Measurements from ENCODE around the gene ARHGAP6.
"Not testable (repeated sequence)": the region's sequence is repeated elsewhere in the genome, so short reads cannot be mapped to it uniquely, and the experiment has no call there.

The ARHGAP6 gene

DNA sequence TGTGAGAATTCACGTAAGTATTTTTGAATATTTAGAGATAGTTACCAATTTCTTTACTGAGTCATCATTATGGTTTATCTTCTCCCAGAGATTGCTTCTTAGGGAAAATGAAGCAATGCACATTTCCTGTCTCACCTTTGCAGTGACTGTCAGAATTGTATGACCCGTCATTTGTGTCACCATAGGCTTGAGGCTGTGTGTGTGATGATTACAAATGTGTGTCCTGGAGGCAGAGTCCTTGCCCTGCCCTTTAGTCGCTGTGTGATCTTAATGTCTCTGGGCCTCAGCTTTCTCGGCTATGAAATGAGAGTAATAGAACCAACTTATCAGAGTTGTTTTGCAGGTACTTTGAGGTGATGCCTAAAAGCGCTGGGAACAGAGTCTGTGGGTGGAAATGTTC lies 540.7 kb downstream of the ARHGAP6 start:
- no peak for DNase-seq (ENCODE audit: low read depth)
- no peak overlapping the region for H3K4me3 ChIP-seq (ENCODE audit: low read length)
- TF ChIP-seq, protein P1, sequence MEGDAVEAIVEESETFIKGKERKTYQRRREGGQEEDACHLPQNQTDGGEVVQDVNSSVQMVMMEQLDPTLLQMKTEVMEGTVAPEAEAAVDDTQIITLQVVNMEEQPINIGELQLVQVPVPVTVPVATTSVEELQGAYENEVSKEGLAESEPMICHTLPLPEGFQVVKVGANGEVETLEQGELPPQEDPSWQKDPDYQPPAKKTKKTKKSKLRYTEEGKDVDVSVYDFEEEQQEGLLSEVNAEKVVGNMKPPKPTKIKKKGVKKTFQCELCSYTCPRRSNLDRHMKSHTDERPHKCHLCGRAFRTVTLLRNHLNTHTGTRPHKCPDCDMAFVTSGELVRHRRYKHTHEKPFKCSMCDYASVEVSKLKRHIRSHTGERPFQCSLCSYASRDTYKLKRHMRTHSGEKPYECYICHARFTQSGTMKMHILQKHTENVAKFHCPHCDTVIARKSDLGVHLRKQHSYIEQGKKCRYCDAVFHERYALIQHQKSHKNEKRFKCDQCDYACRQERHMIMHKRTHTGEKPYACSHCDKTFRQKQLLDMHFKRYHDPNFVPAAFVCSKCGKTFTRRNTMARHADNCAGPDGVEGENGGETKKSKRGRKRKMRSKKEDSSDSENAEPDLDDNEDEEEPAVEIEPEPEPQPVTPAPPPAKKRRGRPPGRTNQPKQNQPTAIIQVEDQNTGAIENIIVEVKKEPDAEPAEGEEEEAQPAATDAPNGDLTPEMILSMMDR (conservative IDR thresholded peaks at IDR 0.05; ENCODE audit: low read depth, low read length), result no peak

DNA sequence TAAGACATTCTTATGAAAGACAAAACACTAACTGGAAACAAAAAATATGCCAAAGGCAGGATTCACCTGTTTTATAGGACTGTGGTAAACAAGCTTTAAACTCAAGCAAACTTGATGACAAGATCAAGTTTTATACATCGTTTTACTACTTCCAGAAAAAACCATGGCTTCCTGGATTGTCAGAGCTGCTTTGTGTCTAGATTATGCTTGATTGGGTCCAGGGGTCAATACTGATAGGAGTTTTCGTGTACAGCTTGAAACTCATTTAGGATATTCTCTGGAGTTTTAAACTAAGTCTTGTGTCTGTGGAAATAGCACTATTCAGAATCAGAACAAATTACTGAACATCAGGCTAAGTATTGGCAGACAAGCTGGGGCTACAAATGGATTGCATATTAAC lies 541.6 kb downstream of the ARHGAP6 start:
- no peak for DNase-seq (ENCODE audit: low read depth)
- no peak overlapping the region for H3K4me3 ChIP-seq (ENCODE audit: low read length)
- TF ChIP-seq, protein P1 (conservative IDR thresholded peaks at IDR 0.05; ENCODE audit: low read depth, low read length), result no peak

DNA sequence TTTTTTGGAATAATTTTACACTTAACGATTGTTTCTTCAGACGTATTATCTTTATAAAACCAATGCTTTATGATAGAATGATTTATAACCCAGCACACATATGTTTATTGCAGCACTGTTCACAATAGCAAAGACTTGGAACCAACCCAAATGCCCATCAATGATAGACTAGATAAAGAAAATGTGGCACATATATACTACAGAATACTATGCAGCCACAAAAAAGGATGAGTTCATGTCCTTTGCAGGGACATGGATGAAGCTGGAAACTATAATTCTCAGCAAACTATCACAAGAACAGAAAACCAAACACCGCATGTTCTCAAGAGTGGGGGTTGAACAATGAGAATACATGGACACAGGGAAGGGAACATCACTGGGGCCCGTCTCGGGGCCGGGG lies 542.6 kb downstream of the ARHGAP6 start:
- not testable (repeated sequence) for H3K4me3 ChIP-seq (ENCODE audit: low read length); DNase-seq (ENCODE audit: low read depth)

DNA sequence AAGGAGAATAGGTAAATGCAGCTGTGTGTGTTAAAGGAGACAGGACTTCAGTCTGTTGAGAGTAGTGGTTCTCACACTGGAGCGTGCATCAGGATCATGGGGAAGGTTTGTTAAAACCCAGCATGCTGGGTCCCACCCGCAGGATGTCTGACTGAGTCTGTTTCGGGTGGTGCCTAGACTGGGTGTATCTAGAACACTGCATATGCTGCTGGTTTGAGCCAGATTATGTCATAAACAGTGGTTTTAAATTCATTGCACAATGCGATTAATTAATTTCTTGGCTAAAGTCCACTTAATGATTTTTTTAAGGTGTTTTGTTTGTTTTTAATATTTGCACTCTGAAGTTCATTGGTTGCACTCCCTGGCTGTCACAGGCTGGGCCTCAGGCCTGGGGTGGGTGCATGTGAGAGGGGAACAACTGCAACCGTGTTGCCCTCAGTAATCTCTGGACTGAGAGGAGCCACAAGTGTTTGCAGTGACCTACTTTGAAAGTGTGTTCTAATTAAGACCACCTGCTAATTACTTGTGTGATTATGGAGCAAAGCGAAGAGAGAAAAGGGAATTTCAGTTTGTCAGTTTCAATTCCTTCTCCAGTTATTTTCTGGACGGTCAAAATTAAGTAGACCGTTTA lies 546.3 kb downstream of the ARHGAP6 start:
- DNase-seq (ENCODE audit: low read depth), result no peak
- no peak overlapping the region for H3K4me3 ChIP-seq (ENCODE audit: low read length)
- TF ChIP-seq, protein P1 (conservative IDR thresholded peaks at IDR 0.05; ENCODE audit: low read depth, low read length), result no peak

DNA sequence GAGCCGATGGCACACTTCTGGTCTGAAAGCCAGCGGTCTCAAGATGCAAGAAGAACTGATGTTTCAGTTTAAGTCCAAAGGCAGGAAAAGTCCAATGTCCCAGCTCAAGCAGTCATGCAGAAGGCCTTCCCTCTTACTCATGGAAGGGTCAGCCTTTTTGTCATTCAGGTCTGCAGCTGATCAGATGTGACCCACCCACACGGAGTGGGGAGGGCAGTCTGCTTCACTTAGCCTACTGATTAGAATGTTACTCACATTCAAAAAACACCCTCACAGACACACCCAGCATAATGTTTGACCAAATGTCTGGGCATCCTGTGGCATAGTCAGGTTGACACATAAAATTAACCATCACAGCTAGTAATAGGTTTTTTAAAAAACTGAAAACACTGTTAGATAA lies 548.0 kb downstream of the ARHGAP6 start:
- TF ChIP-seq, protein P1 (conservative IDR thresholded peaks at IDR 0.05; ENCODE audit: low read depth, low read length), result no peak
- no peak for DNase-seq (ENCODE audit: low read depth)
- no peak overlapping the region for H3K4me3 ChIP-seq (ENCODE audit: low read length)

DNA sequence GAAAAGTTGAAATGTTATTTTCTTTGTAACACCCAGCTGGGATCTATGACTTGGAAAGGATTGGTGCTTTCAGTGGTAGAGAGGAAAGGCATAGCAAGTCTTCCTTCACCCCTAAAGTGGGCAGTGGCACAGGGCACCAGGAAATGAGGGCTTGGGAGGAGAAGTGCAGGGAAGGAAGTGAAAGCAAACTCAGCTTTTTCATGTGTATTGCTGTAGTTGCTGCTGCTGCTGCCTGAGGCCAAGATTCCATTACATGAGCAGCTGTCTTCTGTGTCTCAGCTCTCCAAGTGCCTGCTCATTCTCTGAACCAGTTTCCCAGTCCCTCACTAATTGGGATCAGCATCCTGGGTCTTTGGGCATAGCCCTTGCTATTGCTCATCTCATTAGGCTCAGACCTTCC lies 552.0 kb downstream of the ARHGAP6 start:
- no peak for DNase-seq (ENCODE audit: low read depth)
- H3K4me3 ChIP-seq (ENCODE audit: low read length), result no peak overlapping the region
- TF ChIP-seq, protein P1 (conservative IDR thresholded peaks at IDR 0.05; ENCODE audit: low read depth, low read length), result no peak

DNA sequence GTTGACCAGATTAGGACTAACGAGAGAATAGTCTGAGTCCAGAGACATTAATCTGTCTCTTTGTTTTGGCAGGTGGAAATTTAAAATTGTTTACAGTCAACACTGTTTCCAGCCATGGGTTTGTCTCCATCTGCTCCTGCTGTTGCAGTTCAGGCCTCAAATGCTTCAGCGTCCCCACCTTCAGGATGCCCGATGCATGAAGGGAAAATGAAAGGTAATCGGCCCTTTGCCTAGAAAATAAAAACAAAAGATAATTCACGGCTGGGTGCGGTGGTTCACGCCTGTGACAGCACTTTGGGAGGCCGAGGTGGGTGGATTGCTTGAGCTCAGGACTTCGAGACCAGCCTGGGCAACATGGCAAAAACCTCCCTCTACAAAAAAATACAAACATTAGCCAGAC lies 553.8 kb downstream of the ARHGAP6 start:
- peak overlapping the region; percentile 77 for H3K4me3 ChIP-seq (ENCODE audit: low read length)
- no peak for DNase-seq (ENCODE audit: low read depth)
- TF ChIP-seq, protein P1 (conservative IDR thresholded peaks at IDR 0.05; ENCODE audit: low read depth, low read length), result no peak
